NCI-H82 (cell line): Measurements from ENCODE around the gene RCSD1.

Experiments used
- DNase-seq: peaks from one replicate; lab custom pipeline; 2025; lab: John Stamatoyannopoulos, UW

The RCSD1 gene

DNA sequence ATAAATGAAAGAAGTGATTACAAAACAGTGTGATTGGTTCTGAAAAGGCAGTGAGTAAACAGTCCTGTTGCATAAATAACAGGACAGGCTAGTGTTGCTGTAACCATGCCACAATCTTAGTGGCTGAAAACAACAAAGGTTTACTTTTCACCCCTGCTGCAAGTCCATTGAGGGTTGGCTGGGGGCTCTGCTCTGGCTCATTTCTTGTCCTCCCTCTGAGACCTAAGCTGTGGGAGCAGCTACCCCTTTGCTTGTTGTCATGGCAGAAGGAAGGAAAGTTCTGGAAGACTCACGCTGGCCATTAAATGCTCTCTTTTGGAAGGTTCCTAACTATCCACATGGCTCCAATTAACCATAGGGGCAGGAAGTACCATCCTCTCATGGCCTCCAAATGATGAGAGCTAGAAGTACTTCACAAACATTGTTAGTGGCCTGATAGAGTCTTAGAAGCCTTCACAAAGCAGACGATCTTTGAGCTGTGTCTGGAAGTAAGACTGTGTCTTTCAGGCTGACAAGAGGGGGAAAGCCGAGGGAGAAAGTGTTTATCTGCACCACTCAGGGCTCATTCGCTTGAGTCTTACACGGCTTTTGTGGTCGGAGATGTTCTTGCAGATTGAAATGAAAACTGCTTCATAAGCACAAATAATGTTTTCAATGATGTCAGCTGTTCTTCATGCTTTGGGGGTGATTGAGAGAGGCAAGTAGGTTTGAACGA, 11.9 kb downstream of the RCSD1 start:
- DNase-seq: no peak

DNA sequence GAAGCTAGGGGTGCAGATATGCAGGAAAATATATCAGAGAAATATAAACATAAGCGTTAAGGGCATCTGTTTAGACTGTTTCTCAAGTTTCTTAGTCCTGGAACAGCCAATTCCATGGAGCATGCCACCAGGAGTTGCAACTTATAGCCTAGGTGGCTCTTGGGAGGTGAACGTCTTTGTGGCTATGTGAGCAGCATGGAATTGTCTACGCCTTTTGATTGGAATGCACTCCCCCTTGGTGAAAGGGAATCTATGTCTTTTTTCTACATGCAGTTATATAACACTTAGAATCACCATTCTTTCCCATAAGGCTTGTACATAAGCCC, 12.4 kb downstream of the RCSD1 start:
- no peak for DNase-seq

DNA sequence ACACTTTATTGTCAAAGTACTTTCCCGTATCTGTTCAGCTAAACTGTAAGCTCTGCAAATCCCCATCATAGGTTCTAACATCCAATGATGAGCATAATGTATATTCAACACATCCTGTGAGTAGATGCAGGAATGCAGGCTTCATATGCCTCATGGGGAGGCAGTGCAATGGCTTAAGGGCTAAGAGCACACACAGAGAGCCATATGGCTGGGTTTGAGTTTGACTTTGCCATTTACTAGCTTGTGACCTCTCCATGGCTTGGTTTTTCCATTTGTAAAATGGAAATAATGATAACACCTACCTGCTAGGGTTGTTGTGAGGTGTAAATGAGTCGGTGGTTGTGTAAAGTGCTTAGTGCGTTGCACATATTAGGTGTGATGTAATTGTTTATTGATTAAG, 13.4 kb downstream of the RCSD1 start:
- peak; percentile 40 for DNase-seq

DNA sequence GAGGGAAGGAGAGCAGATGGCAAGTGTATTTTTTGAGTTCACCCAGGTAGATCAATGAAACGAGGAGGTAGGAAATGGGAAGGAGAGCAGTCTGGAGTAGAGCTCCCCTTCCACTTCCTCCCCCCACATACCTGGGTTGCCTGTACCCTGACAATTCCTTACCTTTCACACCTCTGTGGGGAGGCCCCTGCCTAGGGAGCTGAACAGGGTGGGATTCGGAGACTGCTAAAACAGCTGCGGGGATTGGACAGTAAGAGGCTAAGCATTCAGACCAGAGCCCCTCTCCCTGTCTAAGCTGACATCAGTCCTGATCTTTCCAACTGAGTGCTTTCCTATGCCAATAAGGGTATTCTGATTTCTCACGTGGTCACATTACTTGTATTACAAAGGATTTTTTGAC, 14.5 kb downstream of the RCSD1 start:
- DNase-seq: no peak

DNA sequence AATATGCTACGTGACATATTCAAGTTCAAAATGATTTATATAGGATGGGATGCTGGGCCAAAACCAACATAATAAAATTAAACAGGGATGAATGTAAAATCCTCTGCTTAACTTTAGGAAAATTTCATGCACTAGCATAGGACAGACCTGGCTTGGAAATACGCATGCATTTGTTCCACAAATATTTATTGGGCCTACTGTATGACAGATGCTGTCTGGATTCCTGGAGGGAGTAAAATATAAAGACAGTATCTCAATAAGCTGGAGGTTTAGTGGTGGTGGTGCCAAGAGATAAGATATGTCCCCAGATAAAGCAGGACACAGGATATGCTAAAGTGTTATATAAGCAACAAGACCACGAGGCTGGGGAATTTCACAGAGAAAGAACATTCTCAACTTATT, 15.1 kb downstream of the RCSD1 start:
- DNase-seq: no peak

DNA sequence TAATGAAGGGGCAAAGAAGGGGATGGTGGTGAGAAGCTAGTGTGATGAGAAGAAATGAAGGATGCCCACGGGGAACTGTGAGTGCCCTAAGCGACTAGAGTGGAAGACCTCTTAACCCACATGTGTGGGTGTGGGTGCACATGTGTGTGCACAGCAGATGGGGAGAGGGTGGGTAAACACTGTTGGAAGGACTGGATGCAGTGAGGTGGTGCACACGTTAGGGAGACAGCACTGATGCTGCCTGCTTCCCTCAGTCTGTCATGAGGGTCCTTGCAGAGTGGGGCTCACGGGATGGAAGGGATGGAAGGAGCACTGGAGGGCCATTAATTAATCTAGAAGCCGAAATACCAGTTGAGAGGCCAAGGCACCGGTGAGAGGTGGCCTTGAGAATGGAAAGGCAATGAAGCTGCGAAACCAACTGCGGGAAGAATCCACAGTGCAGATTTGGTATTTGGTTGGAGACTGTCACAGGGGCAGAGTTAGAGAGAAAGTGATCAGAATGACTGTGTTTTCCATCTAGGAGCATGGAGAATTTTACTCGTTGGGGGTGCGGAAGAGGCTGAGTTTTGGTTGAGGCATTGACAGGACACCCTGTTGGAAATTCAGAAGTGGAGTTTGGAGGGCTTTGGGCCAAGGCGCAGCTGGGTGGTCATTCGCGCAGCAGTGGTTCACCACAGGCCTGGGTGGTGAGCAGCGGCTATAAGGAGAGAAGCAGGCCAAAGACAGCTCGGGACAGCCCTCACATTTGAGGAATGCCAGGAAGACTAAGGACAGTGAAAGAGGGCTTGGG, 15.8 kb downstream of the RCSD1 start:
- no peak for DNase-seq

DNA sequence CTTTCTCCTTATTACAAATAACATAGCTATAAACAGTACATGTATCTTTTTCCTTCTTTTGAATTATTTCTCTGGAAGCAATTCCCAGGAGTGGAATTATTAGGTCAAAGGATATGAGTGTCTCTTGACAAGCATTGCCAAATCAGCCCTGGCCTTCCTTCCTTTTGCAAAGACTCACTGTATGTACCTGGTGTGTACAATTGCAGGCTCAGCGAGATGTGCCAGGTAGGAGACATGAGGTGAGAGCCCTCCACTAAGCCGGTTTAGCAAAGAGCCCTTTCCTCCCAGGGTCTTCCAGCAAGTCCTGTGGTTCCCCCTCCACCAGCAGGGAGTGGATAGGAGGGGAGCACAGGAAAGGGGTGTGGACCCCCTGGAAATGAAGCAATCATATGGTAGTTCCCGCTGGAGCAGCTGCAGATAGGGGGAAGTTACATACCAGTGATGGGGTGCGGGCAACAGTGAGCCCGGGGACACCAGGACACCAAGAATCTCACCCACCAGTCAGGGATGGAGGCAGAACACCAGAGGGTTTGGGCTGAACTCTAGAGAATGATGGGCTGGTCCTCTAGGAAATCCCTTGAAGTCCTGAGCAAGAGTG, 18.3 kb downstream of the RCSD1 start:
- DNase-seq: no peak

DNA sequence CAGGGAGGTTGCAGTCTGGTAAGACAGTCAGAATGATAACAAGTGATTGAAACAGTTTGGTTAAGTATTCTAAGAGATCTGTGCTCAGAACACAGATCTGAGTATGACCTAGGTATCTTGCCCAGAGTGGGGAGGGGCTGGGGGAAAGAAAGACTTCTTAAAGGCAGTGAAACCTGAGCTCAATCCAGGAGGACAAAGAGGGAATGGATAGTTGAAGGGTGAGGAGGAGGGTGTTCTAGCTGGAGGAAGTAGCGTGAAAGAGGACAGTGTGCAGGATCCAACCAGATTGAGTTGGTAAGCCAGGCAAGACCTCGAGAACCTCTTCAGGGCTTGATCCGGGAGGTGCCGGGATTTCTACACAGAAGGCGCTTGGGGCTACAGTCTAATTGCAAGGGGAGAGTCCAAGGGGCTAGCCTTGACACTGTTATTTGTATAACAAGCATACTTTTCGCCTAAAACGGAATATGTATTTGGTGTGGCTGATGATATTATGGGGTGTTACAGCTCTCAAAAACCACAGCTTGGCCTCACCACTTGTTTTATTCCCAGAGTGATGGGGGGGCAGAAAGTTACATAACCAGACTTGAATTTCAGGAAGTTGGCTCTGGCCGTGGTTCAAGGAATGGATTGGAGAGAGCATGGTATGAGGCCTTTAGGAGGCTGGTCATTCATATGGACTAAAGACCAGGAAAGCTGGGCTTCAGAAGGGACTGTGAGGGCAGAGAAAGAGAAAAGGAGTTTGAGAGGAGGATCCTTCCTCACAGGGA, 19.1 kb downstream of the RCSD1 start:
- DNase-seq: no peak

DNA sequence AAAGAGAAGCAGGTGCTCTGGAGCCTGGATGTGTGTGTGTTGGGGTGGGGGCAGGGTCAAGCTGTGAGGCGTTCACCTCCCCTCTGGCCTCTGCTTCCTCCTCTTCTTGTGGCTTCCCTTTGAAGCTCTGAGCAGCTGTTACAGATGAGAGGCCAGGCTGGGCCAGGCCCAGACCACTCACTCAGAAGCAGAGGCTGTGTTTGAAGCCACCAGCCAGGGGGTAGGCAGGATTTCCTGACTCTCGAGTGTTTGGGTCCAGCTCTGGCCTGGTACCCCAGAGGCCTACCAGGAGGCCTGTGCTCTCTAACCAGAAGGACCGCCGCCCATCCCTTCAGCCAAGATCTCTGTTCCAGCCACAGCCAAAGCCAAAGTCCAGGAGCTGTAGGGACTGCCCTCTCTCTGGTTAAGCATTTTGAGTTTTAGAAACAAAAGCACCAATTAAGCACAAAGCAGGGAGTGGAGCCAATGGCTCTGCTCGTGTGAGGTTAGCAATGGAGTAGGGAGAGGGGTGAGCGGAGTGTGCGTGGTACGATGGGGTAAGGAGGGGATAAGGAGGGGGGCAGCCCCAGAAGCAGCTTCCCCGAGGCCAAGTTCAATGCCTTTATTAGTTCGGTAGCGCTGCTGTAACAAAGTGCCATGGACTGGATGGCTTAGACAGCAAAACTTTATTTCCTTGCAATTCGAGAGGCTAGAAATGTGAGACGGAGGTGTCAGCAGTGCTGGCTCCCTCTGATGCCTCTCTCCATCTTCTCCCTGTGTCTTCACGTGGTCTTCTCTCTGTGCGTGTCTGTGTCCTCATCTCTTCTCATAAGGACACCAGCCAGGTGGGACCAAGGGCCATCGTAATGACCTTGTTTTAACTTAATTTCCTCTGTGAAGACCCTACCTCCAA, 20.5 kb downstream of the RCSD1 start:
- peak; percentile 56 for DNase-seq

DNA sequence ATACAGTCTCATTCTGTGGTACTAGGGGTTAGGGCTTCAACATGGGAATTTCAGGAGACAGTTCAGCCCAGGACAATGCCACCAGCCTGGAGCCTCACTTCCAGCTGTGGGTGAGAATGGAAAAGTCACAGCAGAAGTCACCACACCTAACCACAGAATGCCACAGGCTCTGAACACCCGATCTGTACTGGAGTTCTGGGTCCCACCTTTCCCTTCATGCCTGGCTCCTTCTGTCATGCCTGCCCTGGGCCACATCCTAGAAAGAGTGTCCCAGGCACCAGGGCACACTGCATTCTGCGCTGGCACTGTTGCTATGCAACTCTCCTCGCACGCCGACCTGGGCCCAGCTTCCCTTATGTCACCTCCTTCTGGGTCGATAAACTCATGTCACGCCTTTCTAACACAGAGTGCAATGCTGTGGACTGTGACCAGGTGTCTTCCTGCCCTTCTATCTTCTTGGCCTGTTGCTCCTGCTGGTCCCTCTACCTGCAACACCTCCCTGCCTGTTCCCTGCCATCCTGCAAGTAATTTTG, 21.2 kb downstream of the RCSD1 start:
- DNase-seq: no peak

DNA sequence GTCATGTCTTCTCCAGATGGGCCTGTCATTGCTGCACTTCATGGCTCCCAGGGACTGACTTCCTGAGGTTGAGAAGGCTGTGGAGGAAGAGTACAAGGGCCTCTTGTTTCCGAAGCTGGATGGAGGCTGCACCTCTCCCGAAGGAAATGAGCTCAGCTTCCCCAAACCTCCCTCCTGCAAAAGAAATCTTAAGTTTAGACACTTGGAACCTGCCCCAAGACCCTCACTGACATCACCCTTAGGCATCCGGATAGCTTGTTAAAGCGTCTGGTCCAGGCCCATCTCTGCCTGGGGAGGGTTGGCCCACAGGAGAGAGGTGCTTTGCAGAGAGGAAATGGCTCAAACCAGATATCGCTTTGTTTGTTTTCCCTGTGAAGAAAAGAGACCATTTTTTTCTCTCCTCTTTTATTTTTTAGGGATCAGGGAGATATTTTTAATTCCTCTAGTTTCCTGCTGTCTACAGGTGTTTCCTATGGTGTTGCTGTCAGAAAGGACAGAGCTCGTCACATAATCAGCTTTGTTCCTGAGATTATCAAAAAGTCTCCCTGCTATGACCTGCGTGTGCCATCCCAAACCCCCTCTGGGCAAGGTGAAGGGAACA, 25.0 kb downstream of the RCSD1 start:
- peak; percentile 58 for DNase-seq

DNA sequence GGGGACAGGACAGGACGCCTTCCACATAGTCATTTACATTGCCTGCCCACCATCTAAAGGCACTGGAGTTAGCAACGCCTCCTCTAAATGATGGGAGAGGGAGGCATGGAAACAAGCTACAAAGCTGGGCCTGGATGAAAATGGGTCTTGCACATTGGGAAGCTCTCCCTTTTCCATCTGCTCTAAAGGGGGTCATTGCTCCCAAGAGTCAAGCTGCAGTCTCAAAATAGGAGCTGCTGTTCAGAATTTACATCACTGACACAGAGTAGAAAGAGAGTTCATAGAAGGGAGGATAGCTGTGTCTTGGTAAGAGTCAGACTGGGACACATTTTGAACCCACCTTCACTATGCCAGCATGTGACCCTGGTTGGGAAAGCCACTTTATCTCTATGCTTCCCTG, 26.6 kb downstream of the RCSD1 start:
- no peak for DNase-seq

DNA sequence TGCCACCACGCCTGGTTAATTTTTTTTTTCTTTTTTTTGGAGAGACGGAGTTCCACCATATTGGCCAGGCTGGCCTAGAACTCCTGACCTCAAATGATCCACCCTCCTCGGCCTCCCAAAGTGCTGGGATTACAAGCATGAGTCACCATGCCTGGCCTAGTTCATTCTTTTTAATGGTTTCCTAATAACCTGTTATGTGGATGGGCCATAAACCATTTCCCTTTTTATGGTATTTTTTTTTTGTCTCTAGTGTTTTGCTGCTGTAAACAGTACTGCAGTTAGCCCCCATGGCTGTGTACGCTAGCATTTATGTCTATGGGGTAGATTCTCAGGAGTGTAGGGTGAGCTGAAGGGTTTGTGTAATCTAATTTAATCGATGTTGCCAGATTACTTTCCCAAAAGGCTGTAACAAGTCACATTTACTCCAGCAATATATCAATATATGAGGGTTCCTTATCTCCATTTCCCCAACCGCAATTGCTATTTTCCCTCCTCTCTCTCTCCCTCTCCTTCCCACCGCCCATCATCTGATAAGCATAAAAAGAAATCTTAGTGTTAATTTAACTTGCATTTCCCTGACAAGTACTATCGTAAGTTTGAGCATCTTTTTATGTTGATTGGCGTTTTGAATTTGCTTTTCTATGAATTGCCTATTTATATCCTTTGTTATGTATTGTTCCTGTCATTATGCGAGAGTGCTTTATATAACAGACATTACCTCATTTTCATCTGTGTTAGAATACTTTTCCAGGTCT, 28.7 kb downstream of the RCSD1 start:
- DNase-seq: no peak

DNA sequence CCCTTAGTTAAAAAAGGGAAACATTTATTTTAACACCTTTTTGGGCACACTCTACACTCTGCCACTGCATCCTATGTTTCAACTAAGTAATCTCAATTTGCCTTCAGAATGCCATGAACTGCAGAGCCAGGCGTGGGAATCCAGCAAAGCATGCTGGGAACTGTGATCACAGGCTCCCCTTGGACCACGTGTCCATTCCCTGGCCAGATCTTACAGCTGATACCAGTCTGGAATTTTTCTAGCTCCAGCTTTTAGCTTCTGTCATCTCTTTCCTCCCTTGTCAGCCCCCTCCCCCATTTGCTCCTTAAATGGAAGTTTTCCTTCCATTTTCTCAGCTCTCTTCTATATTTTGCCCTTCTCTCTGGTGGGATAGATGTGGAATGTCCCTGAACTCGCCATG, 29.4 kb downstream of the RCSD1 start:
- DNase-seq: no peak

DNA sequence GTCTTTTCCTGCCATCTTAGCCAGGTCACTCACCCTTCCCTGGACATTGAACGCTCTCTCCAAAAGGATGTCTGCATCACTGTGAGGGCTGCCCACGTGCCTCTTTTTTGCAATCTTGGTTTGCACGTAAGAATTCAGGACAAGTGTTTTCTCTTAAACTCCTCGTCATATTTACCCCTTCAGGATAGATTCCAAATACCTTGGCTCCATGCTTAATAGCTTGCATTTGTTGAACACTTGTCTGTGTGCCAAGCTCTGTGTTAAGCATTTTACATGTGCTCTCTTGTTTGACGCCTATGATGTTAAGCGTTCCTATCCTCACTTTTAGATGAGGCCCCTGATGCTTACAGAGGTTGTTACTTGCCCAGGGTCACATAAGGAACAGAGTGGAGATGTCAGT, 29.8 kb downstream of the RCSD1 start:
- DNase-seq: no peak

DNA sequence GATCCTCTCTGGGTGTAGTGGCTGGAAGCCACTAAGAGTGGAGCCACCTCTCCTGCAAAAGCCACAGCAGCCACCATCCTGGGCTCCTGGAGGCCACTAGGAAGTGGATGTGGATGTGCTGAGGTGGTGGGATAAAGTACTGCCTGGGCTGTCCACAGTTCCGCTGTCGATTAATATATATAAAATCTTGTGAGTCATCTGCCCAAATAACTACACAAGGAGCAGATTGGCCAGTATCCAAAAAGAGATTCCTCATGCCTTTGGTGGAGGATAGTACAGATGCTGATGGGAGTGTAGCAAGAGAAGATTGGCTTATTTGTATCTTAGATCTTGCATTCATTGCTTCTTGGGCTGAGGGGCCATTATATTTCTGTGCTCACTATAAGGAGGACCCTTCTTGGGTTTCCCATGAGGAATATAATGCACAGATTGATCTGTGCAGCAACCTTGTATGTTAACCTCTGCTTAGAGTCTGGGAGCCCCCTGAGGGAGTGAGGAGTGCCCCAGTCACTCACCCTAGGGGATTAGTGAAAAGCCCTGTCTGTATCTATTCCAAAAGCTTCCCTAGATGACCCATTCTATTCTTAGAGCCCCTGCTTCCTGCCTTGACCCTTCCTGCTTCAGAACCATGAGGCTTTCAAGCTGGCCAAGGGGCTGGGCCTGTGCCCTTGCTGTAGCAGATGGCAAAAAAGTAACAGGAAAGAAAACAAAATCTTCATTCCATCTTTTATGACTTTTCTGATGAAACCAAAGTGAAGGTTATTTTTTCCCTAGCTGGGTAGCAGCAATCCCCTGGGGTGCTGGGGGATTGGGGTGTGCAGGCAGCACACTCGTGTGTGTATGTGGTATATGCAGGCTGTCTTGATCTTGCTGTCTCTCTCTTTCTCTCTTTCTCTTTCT, 31.7 kb downstream of the RCSD1 start:
- DNase-seq: no peak

DNA sequence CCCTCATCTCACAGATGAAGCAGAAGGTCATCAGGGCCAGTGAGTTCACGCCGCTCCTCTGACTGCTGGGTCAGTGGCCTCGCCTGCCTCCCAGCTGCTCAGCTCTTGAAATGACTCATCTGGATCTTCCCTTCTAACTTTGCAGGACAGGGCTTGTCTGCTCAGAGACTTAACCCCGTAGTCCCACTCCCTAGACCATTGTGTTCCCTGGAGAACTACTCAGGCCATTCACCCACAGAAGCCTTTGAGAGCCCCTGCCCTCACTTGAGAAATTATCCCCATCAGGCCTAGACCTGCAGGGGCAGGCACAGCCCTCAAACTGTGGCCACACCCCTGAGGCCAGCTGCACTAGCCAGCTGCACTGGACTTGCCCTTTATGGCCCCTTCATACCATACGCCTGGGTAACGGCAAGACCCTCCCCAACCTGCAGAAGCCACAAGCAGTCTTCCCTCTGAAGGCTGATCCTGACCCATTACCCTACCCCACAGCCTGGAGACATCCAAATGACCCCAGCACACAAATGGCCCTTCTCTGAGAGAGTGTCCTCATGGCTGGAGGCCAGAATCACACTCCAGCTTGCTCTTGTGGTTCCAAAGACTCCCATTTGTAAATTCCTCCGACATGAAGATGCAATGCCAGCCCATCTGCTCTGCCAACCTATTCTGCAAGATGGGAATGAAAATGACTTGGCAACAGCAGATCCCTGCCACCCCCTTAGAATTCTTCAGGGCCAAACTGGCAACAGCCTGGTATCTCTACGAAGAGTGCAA, 33.2 kb downstream of the RCSD1 start:
- no peak for DNase-seq

DNA sequence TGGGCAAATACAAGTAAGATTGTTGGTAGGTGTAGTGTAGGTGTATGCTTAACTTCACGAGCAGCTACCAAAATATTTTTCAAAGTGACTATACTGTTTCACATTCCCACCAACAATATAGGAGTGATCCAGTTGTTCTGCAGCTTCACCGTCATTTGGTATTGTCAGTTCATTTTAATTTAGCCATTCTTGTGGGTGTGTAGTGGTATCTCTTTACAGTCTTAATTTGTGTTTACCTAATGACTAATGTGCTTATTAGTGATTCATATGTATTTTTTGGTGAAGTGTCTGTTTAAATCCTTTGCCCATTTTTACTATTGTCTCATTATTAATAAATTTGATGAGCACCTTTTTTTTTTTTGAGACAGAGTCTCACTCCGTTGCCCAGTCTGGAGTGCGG, 35.4 kb downstream of the RCSD1 start:
- DNase-seq: no peak
